ENCODE data around the gene ZNF157. TPM values are rescaled to one million over a fixed set of nuclear protein-coding genes. Genes with fewer than 3 reads are reported as not detected.

ZNF157 gene
- total RNA-seq, 2 experiments from 2014 or later = 1.0 to 1.4 TPM

GRCh38 chrX:47384502-47384901 lies 14.1 kb downstream of the ZNF157 start:
- H3K27ac ChIP-seq (ENCODE audit: low read depth, low read length, poor library complexity, severe bottlenecking) = no peak overlapping the region
- H3K4me3 ChIP-seq (ENCODE audit: low read depth, low read length, poor library complexity, severe bottlenecking) = no peak overlapping the region
- no peaks in the 10 kb centered on the region for H3K9me2 ChIP-seq (ENCODE audit: insufficient read depth, low read length)
- BruUV-seq (replicated peaks) = no TSS peak
- peak overlapping the region; percentile 11; the same call in 1 of the 2 replicates for H3K4me2 ChIP-seq (ENCODE audit: low read length)
- intact Hi-C loops (cut with micrococcal nuclease; ENCODE audit: unreplicated experiment) = loop anchor here (1.0 to 5.0 kb wide), 2 partner anchors 138 to 191 kb away; partner anchors contain the start of gene UBA1
- CTCF ChIA-PET (ENCODE audit: unreplicated experiment) = no interaction called here
- no peaks in the 10 kb centered on the region for H3K9me3 ChIP-seq (ENCODE audit: low read length)
- POLR2A ChIA-PET = interaction anchor here (0.6 to 1.5 kb wide), 2 partner anchors 147 to 193 kb away, joined by 3 to 5 read pairs; no protein-coding TSS in a partner anchor
- no peaks in the 10 kb centered on the region for H4K20me1 ChIP-seq (ENCODE audit: insufficient read depth, low read length)
- DNase-seq (ENCODE audit: low spot score) = peak; percentile 81
- H3K36me3 ChIP-seq (ENCODE audit: insufficient read depth, low read length) = no peaks in the 10 kb centered on the region
- H3K4me1 ChIP-seq (ENCODE audit: insufficient read depth, low read length, poor library complexity, severe bottlenecking) = no peaks in the 10 kb centered on the region
- H2AFZ ChIP-seq (ENCODE audit: low read length) = peak overlapping the region; percentile 47; the same call in 1 of the 2 replicates
- TF ChIP-seq EZH2phosphoT487 (IDR thresholded peaks at IDR 0.05; ENCODE audit: borderline replicate concordance, low read depth, low read length) (no peak), CTCF (conservative IDR thresholded peaks at IDR 0.05; ENCODE audit: low read length) (peak; percentile 88)
- no peaks in the 10 kb centered on the region for H3K79me2 ChIP-seq (ENCODE audit: insufficient read depth, low read depth, low read length)

- H3K36me3 ChIP-seq (ENCODE audit: insufficient read depth, low read length) = no peaks in the 10 kb centered on the region
- POLR2A ChIA-PET = no interaction called here
- H3K9me3 ChIP-seq (ENCODE audit: low read length) = no peaks in the 10 kb centered on the region
- no peak for DNase-seq (ENCODE audit: low spot score)
- no peaks in the 10 kb centered on the region for H3K4me1 ChIP-seq (ENCODE audit: insufficient read depth, low read length, poor library complexity, severe bottlenecking)
- H2AFZ ChIP-seq (ENCODE audit: low read length) = no peak overlapping the region
- TF ChIP-seq CTCF (conservative IDR thresholded peaks at IDR 0.05; ENCODE audit: low read length) (no peak), EZH2phosphoT487 (IDR thresholded peaks at IDR 0.05; ENCODE audit: borderline replicate concordance, low read depth, low read length) (no peak)
- intact Hi-C loops (cut with micrococcal nuclease; ENCODE audit: unreplicated experiment) = no loop called here
- CTCF ChIA-PET (ENCODE audit: unreplicated experiment) = no interaction called here
- H3K27ac ChIP-seq (ENCODE audit: low read depth, low read length, poor library complexity, severe bottlenecking) = no peak overlapping the region
- H3K4me3 ChIP-seq (ENCODE audit: low read depth, low read length, poor library complexity, severe bottlenecking) = no peak overlapping the region
- H4K20me1 ChIP-seq (ENCODE audit: insufficient read depth, low read length) = no peaks in the 10 kb centered on the region
- no TSS peak for BruUV-seq (replicated peaks)
- no peaks in the 10 kb centered on the region for H3K9me2 ChIP-seq (ENCODE audit: insufficient read depth, low read length)
- no peak overlapping the region for H3K4me2 ChIP-seq (ENCODE audit: low read length)
- no peaks in the 10 kb centered on the region for H3K79me2 ChIP-seq (ENCODE audit: insufficient read depth, low read depth, low read length)
These were observed 20.4 kb downstream of the ZNF157 start for GRCh38 chrX:47390780-47391179.

GRCh38 chrX:47413179-47413594 lies 42.8 kb downstream of the ZNF157 start:
- ChIA-PET CTCF (ENCODE audit: unreplicated experiment) (no interaction called here), POLR2A (no interaction called here)
- BruUV-seq (replicated peaks) = no TSS peak
- no peaks in the 10 kb centered on the region for H3K4me1 ChIP-seq (ENCODE audit: insufficient read depth, low read length, poor library complexity, severe bottlenecking)
- no peaks in the 10 kb centered on the region for H3K79me2 ChIP-seq (ENCODE audit: insufficient read depth, low read depth, low read length)
- H3K9me2 ChIP-seq (ENCODE audit: insufficient read depth, low read length) = no peaks in the 10 kb centered on the region
- no peak overlapping the region for H3K27ac ChIP-seq (ENCODE audit: low read depth, low read length, poor library complexity, severe bottlenecking)
- DNase-seq (ENCODE audit: low spot score) = no peak
- intact Hi-C loops (cut with micrococcal nuclease; ENCODE audit: unreplicated experiment) = no loop called here
- H3K4me3 ChIP-seq (ENCODE audit: low read depth, low read length, poor library complexity, severe bottlenecking) = no peak overlapping the region
- no peaks in the 10 kb centered on the region for H3K36me3 ChIP-seq (ENCODE audit: insufficient read depth, low read length)
- peaks cover 8% of the 10 kb centered on the region; the same call in 1 of the 2 replicates for H3K9me3 ChIP-seq (ENCODE audit: low read length)
- H4K20me1 ChIP-seq (ENCODE audit: insufficient read depth, low read length) = no peaks in the 10 kb centered on the region
- no peak overlapping the region for H3K4me2 ChIP-seq (ENCODE audit: low read length)
- TF ChIP-seq EZH2phosphoT487 (IDR thresholded peaks at IDR 0.05; ENCODE audit: borderline replicate concordance, low read depth, low read length) (no peak), CTCF (conservative IDR thresholded peaks at IDR 0.05; ENCODE audit: low read length) (no peak)
- no peak overlapping the region for H2AFZ ChIP-seq (ENCODE audit: low read length)
